Occipital lobe (tissue), 2 donors: ENCODE measurements around the gene KRT38. TPM values are rescaled to one million over a fixed set of nuclear protein-coding genes. Genes with fewer than 3 reads are reported as not detected.

ENCODE experiments used
- DNase-seq: peaks from one replicate; lab custom pipeline; 2025; lab: John Stamatoyannopoulos, UW
- total RNA-seq: library from RNA; depleted of rRNA; stranded (reverse); fragments of >200 nt; gene quantifications from one replicate; pipeline ENCODE4 v1.2.3, GENCODE V29; 2014

KRT38 gene
- total RNA-seq = not detected

DNA sequence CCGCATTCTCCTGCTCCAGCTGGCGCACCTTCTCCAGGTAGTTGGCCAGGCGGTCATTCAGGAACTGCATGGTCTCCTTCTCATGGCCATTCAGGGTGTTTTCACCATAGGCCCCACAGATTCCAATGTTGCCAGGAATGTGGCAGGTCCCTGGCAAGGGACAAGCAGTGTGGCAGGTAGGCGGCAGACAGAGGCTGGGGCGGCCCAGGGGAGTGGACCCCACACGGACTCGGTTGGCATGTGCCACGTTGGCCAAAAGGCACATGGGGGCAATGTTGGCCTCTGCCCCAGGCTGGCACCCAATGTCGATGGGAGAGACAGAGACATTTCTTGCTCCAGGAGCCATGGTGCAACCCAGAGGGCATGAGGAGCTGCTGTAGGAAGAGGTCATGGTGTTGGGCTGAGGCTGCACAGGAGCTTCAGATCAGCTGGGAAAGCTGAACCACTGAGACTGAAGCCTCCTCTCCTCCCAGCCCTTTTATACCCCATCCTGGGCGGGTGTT is at the start of gene KRT38:
KRT38 (minus strand) TSS at position 453 of the 503 bp plus-strand sequence; CDS start at position 391, 62 bp downstream.
- no peak for DNase-seq

- no peak for DNase-seq
Measured at GRCh38 chr17:41489531-41489930, 48.7 kb upstream of the KRT38 start, which contains the start of gene KRT36. Gene KRT36, minus strand, starts transcription at chr17:41489910. Its CDS starts 46 bp downstream, at chr17:41489864.

DNA sequence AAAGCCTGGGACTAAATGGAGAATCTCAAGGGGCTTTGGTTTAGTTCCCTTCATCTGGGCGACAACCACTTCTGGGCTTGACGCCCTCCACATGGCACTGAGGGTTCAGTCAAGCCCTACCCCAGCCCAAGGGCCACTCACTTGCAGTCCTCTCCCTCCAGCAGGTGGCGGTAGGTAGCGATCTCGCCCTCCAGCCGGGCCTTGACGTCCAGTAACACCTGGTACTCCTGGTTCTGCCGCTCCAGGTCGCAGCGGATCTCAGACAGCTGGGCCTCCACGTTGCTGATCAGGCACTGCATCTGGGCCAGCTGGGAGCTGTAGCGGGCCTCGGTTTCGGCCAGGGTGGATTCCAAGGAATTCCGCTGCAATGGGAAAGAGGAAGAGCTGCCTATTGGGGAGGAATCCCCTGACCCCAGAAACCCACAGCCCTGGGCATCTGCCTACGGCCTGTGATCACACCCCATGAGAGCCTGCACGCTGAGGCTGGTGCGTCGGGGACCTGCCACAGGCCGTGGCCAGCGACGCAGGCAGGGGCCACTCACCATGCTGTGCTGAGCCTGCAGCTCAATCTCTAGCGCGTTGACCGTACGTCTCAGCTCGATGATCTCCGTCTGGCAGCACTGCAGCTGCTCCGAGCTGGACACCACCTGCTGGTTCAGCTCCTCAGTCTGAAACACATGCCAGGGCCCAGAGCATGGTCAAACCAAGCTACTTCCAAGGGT is 46.2 kb upstream of the KRT38 start:
- DNase-seq = no peak

DNA sequence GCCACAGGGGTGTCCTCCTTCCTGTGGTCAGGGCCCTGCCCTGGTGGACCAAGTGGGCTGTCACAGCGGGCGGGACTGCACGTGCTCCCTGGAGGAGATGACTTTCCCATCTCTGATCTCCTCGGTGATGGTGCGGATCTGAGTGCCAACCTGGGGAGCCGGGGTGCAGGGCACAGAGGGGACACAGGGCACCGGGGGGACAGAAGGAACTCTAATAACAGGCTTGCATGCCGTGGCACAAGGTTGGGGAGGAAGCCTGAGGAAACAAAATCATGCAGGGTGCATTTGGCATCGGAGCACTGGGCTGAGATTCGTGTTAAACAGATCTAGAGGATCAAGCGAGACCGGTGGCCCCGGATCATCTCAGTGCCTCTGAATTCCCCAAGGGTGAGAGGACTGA is 45.5 kb upstream of the KRT38 start:
- no peak for DNase-seq

DNA sequence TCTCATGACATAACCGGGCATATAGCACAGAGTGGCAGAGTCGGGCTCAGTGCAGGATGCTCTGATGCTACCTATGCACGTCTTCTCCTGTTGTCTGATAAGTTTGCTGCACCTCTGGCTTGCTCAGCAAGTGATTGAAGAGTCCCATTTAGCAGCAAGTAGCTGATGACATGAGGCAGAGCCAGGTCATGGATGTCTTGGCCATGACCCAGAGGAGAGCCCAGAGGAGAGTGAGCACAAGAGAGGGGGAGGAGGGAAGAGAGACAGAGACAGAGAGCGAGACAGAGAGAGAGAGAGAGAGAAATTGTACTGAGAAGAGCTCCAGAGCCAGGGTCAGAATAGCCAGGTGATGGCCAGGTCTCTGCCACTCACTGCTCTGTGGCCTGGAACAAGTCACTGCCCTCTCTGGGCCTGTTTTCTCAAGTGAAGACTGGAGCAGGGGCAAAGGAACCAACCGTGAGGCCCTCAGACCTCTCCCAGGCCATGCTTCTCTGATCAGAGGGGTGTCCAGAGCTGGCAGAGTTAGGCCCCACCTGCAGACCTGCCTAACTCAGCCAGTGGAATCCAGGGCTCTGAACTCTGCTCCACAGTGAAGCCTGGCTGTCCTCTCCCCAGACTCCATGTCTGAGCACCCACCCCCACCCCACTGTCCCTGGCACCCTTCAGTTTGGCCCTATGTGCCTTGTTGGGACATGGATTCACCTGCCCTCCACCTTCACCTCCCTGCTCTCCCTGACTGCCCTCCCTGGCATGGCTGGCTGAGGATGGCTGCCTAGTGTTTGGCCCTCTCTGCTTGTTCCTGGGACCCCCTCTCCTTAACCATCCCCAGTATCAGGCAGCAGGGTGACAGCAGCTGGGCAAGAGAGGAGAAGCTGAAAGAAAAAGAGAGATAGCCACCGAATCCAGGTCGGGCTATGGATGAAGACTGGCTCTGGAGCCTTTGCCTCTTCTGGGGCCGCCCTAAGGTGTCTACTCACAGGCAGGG is 44.4 kb upstream of the KRT38 start:
- DNase-seq = no peak

DNA sequence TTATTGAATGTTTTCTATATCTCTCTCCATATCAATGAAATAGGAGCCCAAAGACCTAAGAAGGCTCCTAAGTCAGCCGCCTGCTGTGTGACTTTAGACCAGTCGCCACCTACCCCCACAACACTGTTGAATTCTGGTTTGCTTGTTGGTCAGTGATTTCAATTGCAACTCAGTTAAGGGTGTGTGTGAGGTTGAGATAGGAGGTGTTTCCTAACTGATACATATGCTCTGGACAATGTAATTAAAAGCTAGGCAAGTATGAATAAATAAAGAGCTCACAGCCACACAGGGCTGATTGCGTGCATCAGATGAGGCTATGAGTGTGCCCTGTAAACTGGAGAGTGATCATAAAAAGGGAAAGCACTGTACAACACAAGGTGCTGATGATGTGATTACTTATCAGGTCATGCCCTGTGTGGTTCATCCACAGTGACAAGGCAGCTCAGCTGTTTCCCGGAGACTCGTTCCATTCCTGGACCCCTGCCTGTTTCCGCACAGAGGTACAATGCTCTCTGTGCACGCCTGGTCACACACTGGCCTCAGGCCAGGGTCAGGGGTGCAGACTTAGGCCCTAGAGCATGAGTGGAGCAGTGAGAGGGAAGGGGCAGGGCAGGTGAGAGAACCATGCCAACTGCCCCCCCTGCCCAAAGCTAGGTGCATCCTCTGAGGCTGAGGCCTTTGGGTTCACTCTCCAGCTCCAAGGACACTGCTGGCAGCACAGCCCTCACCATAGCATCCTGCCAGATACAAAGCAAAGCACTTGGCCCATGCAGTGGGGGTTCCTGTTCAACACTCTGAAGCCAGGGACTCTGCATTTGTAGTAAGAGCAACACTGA is 43.4 kb upstream of the KRT38 start:
- DNase-seq = no peak

- DNase-seq = no peak
Measured at GRCh38 chr17:41483531-41483930, 42.7 kb upstream of the KRT38 start.

- no peak for DNase-seq
Measured at GRCh38 chr17:41481036-41481435, 40.3 kb upstream of the KRT38 start, which contains the start of gene KRT35. Gene KRT35, minus strand, starts transcription at chr17:41481151. Its CDS starts 54 bp downstream, at chr17:41481097.

DNA sequence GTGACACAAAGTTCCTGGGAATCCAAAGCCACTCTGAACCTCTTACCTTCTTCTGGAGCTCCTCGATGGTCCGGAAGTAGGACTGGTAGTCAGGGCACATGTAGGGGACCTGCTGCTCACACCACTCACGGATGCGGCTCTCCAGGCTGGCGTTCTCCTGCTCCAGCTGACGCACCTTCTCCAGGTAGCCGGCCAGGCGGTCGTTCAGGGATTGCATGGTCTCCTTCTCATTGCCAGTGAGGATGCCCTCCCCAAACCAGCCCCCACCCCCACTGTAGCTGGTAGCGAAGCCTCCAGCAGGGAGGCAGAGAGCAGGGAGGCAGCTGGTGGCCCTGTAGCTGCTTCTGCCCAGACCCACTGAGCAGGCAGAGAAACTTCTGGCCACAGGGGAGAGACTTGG is 39.8 kb upstream of the KRT38 start:
- DNase-seq = no peak

DNA sequence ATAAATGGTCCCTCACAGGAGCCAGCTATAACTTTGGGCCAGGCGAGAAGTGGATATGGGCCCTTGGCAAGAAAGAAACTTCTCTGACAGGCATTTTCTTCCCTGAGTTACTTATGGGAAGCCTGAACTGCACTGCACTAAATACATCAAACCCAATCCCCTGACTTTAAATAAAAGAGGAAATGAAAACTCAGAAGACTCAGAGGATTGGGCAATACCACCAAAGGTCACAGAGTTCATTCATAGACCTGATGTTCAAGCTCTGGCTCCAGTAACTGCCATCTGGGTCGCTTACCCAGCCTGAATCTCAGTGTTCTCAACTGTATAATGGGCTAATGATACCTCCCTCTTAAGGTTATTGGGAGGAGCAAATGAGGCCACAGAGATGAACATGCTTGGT is 39.4 kb upstream of the KRT38 start:
- DNase-seq = no peak

DNA sequence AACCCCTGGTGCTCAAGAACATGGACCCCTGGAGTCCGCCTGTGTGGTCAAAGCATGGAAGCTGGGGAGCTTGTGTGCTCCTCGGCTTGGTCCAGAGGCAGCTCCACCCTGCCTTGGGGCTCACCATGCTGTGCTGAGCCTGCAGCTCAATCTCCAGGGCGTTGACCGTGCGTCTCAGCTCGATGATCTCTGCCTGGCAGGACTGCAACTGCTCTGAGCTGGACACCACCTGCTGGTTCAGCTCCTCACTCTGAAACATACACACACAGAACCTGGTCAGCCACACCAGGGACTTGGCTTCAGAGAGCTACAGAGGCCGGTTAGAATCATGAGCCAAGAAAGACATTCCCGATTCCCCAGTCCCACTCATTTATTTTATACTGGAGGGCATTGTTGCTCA is 37.5 kb upstream of the KRT38 start:
- DNase-seq = no peak

DNA sequence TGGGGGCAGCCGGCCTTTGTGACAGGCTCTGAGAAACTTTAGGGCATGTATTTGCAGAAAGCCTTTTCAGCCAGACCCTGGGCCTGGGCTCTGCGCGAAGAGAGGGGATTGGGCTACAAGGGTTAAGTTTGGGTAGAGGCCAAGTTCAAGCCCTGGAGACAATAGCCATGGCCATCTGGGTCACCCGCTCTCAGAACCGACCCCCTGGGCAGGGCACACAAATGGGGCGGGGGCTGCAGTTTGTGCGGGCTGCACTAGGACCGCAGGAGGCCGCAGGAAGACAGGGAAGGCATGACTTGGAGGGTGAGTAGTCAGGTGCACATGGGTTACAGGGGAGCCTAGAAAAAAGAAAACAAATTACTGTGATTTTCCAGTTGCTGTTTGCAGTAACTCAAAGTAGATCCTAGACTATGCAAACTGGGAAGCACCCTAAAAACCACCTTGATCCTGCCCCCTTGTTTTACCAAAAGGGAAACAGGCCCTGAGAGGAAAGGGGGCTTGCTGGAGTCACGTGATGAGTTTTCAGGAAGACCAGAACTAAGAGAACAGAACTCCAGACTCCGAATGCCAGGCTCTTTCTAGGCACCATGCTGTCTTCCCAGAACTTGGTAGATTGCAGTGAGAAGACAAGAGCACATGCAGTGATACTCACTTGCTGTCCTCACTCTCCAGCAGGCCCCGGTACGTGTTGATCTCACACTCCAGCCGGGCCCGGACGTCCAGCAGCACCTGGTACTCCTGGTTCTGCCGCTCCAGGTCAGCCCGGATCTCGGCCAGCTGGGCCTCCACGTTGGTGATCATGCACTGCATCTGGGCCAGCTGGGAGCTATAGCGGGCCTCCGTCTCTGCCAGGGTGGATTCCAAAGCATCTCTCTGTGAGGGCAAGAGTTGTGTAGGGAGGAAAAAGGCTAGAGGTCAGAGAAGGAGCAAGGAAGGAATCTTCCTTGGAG is 36.4 kb upstream of the KRT38 start:
- DNase-seq = no peak

DNA sequence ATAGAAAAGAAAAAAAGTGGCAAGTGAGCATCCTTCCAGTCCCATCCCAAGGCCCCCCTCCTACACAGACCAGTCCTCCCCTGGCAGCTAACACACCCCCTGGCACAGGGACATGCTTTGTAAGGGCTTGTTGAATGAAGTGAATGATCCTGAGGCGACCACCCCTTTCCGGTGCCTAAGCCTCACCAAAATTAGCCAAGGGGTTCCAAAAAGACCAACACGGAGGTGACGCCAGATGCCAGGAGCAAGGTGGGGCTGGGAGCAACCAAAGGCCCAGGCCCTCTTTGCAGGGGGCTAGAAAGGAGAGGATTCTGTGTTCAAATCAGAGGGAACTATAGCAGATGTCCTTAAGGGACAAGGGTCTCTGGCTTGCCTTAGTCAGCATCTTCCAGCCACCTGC is 34.6 kb upstream of the KRT38 start:
- DNase-seq = no peak

GRCh38 chr17:41474863-41475262 is 34.1 kb upstream of the KRT38 start:
- no peak for DNase-seq

GRCh38 chr17:41468346-41468745 is 27.6 kb upstream of the KRT38 start:
- no peak for DNase-seq

- no peak for DNase-seq
Measured at GRCh38 chr17:41467561-41467960, 26.8 kb upstream of the KRT38 start.

- DNase-seq = no peak
Measured at GRCh38 chr17:41466988-41467387, 26.2 kb upstream of the KRT38 start, which contains the start of gene KRT32. Gene KRT32, minus strand, starts transcription at chr17:41467386. Its CDS starts 61 bp downstream, at chr17:41467325.

- DNase-seq = peak; percentile 61
Measured at GRCh38 chr17:41464682-41465081, 23.9 kb upstream of the KRT38 start.

DNA sequence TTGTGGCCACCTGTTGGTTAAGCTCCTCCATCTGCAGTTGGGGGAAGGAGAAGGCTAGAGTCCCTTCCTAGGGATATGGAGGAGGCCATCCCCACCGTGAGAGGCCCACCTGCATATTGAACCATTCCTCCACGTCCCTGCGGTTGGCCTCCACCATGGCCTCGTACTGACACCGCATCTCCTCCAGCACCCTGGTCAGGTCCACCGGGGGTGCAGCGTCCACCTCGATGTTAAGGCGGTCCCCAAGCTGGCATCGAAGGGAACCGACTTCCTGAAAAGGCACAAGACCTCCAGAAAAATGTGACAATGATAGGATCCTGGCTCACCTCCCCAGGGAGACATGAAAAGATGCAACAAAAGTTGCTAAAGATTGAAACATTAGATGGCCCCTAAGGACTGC is 23.4 kb upstream of the KRT38 start:
- no peak for DNase-seq

DNA sequence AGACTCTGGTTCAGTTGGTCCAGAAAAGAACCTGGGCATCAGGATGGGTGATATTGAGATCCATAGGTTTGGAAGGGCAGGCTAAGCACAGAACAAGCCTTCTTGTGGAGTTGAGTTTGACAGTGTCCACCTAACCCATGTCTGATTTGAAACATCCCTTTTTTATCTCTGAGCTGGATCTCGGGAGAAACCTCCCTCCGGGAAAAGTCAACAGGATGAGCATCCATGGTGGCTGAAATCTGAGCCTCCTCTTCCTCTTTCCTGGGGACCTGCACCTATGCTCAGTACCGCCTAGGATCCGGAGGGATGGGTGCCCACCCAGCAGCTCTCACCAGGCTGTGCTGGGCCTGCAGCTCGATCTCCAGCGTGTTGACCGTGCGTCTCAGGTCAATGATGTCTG is 23.0 kb upstream of the KRT38 start:
- no peak for DNase-seq
